ENCODE measurements around the gene TANGO2. TPM values are rescaled to one million over a fixed set of nuclear protein-coding genes. Genes with fewer than 3 reads are reported as not detected.

TANGO2 gene
- total RNA-seq, 1 donor from 2014 or later = 44.2 TPM

DNA sequence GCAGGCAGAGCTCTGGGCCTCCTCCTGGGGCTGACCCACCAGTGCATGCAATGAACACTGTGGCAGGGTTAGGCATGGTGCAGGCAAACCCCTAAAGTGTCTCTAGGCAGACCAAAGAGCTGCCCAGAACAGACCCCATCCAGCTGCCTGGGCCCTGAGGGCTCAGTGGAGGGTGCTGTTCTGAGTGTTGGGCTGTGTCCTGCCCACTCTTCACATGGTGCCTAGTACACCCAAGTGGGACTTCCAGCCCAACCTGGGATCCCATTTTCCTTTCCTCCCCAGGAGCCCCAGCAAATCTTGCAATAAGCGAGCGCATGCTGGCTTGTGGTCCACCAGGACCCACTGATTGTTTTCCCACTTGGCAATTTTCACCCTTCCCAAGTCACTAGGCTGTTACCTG, 30.7 kb upstream of the TANGO2 start:
- DNase-seq (ENCODE audit: low read depth) = no peak
- peak; percentile 13 for FAIRE-seq
- TF ChIP-seq, protein P1, sequence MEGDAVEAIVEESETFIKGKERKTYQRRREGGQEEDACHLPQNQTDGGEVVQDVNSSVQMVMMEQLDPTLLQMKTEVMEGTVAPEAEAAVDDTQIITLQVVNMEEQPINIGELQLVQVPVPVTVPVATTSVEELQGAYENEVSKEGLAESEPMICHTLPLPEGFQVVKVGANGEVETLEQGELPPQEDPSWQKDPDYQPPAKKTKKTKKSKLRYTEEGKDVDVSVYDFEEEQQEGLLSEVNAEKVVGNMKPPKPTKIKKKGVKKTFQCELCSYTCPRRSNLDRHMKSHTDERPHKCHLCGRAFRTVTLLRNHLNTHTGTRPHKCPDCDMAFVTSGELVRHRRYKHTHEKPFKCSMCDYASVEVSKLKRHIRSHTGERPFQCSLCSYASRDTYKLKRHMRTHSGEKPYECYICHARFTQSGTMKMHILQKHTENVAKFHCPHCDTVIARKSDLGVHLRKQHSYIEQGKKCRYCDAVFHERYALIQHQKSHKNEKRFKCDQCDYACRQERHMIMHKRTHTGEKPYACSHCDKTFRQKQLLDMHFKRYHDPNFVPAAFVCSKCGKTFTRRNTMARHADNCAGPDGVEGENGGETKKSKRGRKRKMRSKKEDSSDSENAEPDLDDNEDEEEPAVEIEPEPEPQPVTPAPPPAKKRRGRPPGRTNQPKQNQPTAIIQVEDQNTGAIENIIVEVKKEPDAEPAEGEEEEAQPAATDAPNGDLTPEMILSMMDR (IDR thresholded peaks at IDR 0.05; ENCODE audit: insufficient read depth, low read length, severe bottlenecking) = no peak
- H3K4me3 ChIP-seq (ENCODE audit: low read depth, low read length) = no peak overlapping the region
- H3K36me3 ChIP-seq (ENCODE audit: control insufficient read depth, insufficient read depth, low read length) = no peaks in the 10 kb centered on the region
- H3K27me3 ChIP-seq (ENCODE audit: control insufficient read depth, insufficient read depth, low read length) = no peaks in the 10 kb centered on the region

DNA sequence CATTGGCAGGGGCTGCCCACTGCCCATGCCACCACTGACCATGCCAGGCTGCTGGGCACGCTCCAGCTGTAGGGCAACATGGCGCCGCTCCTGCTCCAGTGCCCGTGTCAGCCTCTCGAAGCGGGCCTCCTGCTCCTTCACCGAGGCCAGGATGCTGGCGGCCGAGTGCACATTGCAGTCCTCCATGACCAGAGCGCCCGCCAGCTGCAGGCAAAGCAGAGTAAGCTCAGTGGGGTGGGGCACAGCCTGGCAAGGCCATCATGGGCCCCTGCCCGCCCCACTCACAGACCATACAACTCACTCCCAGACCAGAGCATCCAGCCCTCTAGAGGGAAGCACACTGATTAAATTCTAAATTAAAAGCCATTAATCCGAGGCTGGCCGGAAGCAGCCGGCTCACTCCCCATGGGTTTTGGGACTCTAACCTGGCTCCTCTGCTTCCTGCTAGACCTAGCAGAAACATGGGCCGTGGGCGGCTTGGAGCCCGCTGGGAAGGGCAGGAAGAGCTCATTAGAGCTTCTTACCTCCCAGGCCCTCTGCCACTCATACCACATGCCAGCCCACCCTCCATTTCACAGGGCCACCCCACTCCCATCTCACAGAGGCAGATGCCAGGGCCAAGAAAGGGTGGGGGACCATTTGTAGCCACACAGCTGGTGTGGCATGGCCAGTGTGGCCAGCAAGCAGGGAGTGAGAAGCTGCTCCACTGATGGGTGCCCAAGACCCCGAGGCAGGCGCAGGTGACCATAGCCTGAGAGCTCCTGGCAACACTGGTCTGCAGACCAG, 30.1 kb upstream of the TANGO2 start:
- DNase-seq (ENCODE audit: low read depth) (no peak), FAIRE-seq (no peak)
- TF ChIP-seq, protein P1 (IDR thresholded peaks at IDR 0.05; ENCODE audit: insufficient read depth, low read length, severe bottlenecking) = no peak
- Histone ChIP-seq H3K4me3 (ENCODE audit: low read depth, low read length) (no peak overlapping the region), H3K27me3 (ENCODE audit: control insufficient read depth, insufficient read depth, low read length) (no peaks in the 10 kb centered on the region), H3K36me3 (ENCODE audit: control insufficient read depth, insufficient read depth, low read length) (no peaks in the 10 kb centered on the region)

DNA sequence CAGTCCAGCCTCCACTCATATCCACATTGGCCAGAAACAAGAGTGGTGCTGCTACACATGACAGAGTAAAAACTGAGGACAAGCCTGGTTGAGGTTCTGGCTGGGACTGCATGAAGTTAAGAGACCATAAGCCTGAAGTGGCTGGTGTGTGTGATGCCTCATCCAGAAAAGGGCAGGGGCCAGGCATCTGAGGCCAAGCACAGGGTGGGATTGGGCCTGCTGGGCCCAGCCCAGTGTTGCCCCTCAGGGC, 29.6 kb upstream of the TANGO2 start:
- Histone ChIP-seq H3K36me3 (ENCODE audit: control insufficient read depth, insufficient read depth, low read length) (no peaks in the 10 kb centered on the region), H3K4me3 (ENCODE audit: low read depth, low read length) (no peak overlapping the region), H3K27me3 (ENCODE audit: control insufficient read depth, insufficient read depth, low read length) (no peaks in the 10 kb centered on the region)
- FAIRE-seq = peak; percentile 62
- TF ChIP-seq, protein P1 (IDR thresholded peaks at IDR 0.05; ENCODE audit: insufficient read depth, low read length, severe bottlenecking) = no peak
- DNase-seq (ENCODE audit: low read depth) = no peak

DNA sequence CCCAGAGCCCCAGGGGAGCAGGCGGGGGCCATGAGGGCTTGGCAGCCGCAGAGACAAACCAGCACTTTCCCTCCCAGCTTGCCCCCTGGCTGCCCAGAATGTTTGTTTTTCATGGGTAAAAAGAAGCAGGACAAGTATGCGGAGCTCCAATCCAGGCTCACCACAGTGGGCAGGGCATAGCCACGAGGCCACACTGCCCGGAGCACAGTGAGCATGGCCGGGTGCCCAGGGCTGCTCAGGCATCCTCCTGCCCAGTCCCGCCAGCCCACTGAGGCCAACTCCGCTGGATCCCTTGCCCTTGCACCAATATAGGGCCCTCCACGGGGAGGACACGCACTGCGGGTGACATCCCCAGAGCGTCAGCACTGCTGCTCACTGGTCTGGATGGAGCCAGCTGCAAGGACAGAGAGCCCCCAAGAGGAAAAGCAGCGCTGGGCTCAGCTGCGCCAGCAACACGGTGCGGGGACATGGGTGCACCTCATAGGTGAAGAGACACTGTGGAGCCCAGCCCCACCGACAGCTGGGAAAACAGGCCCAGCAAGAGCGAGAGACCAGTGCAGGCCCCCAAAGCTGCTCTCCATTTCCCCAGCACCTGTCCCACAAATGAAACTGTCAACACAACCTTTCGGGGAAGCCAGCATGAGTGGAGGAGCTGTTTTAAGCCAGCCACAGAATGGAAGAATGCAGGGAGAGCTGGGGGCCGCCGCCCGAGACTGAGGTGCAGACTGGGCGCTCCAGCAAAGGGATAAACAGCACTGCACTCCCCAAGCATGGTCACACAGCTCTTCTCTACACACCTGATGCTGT, 29.1 kb upstream of the TANGO2 start:
- H3K4me3 ChIP-seq (ENCODE audit: low read depth, low read length) = no peak overlapping the region
- H3K27me3 ChIP-seq (ENCODE audit: control insufficient read depth, insufficient read depth, low read length) = no peaks in the 10 kb centered on the region
- TF ChIP-seq, protein P1 (IDR thresholded peaks at IDR 0.05; ENCODE audit: insufficient read depth, low read length, severe bottlenecking) = no peak
- H3K36me3 ChIP-seq (ENCODE audit: control insufficient read depth, insufficient read depth, low read length) = no peaks in the 10 kb centered on the region
- DNase-seq (ENCODE audit: low read depth) (no peak), FAIRE-seq (peak; percentile 43)

DNA sequence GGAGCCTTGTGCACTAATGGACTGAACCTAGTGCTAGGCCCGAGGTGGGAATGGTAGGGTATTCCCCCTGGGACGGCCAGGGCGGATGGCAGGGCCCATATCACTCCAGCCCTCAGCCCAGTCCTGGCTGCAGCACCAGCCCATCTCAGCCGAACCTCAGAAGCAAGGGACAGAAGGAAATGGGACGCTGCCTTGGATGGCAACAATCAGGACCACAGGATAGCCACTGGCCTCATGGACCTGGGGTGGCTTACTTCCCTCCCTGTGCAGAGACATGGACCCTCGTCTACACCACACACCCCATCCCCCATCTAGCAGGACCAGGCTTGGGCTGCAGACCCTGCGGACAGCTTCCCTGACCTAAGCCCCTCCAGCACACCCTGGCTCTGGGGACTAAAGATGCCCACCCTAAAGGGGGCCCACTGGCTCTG, 28.4 kb upstream of the TANGO2 start:
- Histone ChIP-seq H3K36me3 (ENCODE audit: control insufficient read depth, insufficient read depth, low read length) (no peaks in the 10 kb centered on the region), H3K27me3 (ENCODE audit: control insufficient read depth, insufficient read depth, low read length) (peaks cover 2% of the 10 kb centered on the region), H3K4me3 (ENCODE audit: low read depth, low read length) (no peak overlapping the region)
- TF ChIP-seq, protein P1 (IDR thresholded peaks at IDR 0.05; ENCODE audit: insufficient read depth, low read length, severe bottlenecking) = no peak
- DNase-seq (ENCODE audit: low read depth) = no peak
- no peak for FAIRE-seq
